GM19035 (cell line): ENCODE measurements around the gene HECW1.

ENCODE experiments used
- ATAC-seq: cut with Tn5 transposase; IDR thresholded peaks from one replicate; pipeline ENCODE4 v1.9.1; 2021; ENCODE audit not compliant: unreplicated experiment

Gene HECW1

GRCh38 chr7:43248961-43249822 is 136.7 kb downstream of the HECW1 start:
- ATAC-seq = no peak

DNA sequence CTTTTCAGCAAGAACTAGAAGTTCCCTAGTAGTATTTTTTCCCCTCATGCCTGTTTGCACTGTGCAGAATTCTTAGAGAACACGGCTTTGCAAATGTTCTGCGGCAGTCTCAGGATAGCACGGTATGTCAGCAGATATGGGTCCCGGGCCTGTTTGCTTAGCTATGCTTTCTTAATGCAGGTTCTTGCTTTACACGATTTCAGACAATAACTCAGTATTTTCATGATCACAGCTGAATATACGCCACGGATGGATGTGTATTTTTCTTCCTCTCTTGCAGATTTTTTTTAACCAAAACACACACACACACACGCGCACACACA is 137.3 kb downstream of the HECW1 start:
- no peak for ATAC-seq

- ATAC-seq = peak; percentile 80
Observed at GRCh38 chr7:43260980-43261878, 148.8 kb downstream of the HECW1 start.

- ATAC-seq = no peak
Observed at GRCh38 chr7:43265139-43265538, 152.7 kb downstream of the HECW1 start.

- no peak for ATAC-seq
Observed at GRCh38 chr7:43273939-43274719, 161.7 kb downstream of the HECW1 start.

- ATAC-seq = no peak
Observed at GRCh38 chr7:43274752-43275151, 162.3 kb downstream of the HECW1 start.

DNA sequence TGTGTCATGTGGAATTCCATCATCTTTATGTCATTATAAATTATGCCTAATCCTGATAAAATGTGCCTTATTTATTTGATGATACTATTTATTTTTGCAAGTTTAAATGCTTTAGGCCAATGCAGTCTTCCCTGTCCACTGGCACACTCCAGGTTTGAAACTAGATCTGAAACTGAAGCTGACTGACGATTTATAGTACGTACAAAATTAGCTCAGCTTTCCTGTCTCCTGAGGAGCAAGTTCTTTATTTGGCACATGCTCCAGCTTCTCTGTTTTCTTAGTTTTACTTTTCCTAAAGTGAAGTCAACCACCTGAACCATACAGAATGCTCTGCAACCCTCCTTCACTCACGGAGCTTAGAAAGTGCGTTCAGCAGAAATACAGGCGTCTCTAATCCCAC is 164.1 kb downstream of the HECW1 start:
- no peak for ATAC-seq

DNA sequence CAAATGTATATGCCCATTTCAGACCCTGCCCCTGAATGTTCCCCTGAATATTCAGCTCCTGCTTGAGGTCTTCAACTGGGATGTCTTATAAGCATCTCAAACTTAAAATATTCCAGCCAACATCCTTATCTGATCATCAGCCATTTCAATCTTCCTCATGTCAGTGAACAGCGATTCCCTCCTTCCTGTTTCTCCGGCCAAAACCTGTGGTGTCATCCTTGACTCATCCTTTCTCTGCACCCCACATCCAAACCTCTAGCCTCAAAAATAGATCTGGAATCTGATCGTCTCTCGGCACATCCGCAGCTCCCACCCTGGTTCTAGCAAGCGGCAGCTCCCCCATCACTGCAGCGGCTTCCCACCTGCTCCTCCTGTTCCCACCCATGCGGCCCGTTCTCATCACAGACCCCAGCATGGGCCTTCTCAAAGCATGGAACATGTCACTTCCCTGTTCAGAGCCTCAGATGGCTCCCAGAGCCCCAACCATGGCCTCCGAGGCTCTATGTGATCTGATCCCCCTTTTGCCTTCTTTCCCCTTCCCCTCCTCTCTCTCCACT is 165.7 kb downstream of the HECW1 start:
- ATAC-seq = no peak

DNA sequence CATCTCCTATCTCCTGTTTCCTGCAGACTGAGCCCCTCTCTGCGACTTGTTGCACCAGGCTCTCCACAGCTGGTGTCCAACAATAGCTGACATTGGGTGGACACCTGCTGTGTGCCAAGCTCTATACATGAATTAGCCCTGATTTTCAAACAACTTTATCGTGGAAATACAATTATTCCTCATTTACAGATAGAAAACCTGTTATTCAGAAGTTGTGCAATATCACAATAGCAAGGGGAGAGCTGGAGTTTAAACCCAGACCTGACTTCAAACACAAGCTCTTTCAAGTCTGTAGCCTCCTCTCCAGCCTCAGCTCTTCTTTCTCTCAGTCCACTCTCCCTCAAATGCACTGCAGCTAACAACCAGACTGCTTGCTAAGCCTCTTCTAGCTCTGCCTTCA is 168.8 kb downstream of the HECW1 start:
- no peak for ATAC-seq

DNA sequence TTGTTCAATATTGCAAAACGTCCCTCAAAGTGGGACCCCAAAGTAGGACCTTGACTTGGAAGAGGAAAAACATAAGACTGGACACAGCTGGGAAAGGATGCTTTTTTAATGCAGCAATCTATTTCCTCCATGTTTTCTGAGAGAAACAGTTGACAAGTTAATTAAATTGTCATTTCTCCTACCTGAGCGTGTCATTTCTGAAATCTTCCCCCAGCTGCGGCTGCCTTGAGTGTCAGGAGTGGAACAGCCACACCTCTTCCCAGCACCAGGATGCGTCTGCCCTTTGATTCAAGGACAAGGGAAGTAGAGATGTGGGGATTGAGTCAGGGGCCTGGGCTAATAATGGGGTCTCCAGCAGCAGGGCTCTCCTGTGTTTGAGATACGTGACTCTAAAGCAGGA is 171.3 kb downstream of the HECW1 start:
- no peak for ATAC-seq

- no peak for ATAC-seq
Observed at GRCh38 chr7:43289826-43290225, 177.4 kb downstream of the HECW1 start.

DNA sequence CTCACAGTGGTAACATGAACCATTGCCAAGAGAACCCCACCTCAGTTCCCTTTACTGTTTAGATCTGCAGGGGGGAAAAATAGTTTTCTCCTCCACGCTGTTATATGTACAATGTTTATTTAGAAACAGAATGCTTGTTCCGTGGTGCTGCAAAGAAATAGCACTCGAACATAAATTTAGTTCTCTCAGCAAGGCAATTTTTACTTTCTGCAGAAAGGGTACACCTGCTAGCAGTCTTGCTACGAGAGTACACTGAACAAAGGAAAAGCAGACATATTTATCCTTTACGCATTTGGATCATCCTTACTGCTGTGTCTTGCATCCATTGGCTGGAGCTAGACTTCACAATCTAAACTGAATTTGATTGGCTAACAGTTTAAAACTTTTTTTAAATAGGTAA is 178.5 kb downstream of the HECW1 start:
- ATAC-seq = no peak

GRCh38 chr7:43291789-43292188 is 179.3 kb downstream of the HECW1 start:
- no peak for ATAC-seq

DNA sequence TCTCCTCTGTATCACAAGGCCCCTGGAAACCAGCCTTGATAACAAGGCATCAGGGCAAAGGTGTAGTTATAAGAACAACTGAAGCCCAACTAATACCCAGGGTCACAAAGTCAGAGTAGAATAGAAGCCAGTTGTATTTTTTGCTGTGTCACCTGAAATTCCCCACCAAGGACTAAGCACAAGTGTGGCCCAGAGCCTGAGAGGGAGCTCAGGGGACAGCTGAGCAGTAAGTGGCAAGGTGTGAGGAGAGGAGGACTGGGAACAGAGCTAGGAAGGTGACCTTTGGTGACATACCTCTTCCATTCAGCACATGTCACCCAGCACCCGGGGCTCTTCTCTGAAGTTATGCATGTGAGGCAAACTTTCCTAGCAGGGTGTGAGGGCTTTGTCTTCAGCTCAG is 179.9 kb downstream of the HECW1 start:
- no peak for ATAC-seq

DNA sequence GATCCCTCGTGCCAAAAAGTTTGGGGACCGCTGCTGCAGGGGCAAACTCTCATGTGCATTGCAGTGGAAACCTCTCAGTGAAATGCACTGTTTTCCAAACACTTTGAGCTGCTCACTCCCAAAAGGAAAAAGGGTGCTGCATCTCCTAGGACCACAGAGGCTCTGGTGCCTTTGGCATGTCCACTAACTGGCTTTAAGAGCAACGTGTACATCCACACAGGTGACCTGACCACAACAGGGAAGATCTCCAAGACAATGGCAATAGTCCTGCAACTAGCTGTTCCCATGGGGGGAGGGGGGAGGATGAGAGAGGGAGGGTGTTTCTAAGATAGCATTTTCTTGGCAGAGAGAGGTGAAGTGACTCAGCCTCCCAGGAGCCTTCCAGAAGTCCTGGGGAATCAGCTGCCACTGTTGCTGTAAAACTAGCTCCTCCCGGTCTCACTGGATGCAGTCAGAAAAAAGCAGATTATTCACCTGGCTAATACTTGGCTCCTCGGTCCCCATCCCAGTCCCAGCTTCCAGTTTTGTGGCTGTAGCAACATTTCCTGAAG is 181.7 kb downstream of the HECW1 start:
- no peak for ATAC-seq

GRCh38 chr7:43295429-43295828 is 183.0 kb downstream of the HECW1 start:
- no peak for ATAC-seq

- ATAC-seq = no peak
Observed at GRCh38 chr7:43296306-43296705, 183.9 kb downstream of the HECW1 start.

DNA sequence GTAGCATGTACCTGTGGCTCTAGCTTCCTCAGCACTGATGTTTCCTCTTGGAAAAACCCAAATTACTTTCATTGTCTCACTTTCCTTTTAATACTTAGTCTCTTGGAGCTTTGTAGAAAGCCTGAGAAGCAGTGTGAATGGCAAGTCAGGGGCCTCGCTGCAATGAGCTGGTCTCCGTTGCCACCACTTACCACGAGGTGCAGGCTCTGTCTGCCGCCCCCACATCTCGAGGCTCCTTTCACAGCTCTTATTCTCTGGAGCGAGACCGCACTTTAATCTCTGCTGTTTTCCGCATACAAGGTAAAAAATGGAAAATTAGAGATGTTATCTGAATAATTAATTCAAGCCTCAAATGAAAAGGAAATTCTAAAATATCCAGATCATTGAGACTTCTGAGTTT is 186.2 kb downstream of the HECW1 start:
- no peak for ATAC-seq

GRCh38 chr7:43300121-43300520 is 187.7 kb downstream of the HECW1 start:
- no peak for ATAC-seq

DNA sequence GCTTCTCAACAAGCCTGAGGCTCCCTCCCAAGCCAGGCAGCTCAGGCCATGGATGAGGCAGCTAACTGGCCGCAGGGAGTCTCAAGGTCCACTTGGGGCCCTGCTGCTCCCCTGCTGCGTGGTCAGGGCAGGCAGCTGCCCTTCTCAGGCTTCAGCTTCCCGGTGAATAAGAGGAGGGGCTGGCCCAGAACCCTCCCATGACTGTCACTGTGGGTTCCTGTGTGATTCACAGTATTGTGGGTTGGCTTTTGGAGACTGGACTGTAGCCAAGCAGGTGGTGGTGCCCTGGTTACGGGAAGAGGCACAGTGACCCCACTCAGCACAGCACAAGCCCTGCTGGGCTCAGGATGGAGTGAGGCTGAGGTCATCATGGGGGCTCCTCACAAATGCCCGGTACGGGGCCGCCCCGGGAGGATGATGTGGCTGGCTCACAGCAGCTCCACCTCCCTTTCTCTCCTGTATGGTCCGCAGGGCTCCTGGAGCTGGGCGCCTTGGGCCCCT is 189.8 kb downstream of the HECW1 start:
- ATAC-seq = no peak
